Measurements from ENCODE around the gene ETV5.

GRCh38 chr3:186098740-186099139, 10.1 kb downstream of the ETV5 start:
- TF ChIP-seq POLR2A (IDR thresholded peaks at IDR 0.05; ENCODE audit: low read depth, low read length) (no peak), TAF1 (IDR thresholded peaks at IDR 0.05; ENCODE audit: low read depth, low read length) (no peak), POLR2AphosphoS5 (IDR thresholded peaks at IDR 0.05; ENCODE audit: low read depth, low read length) (no peak), PAX5 (IDR thresholded peaks at IDR 0.05; ENCODE audit: insufficient read depth, low read length, severe bottlenecking) (no peak), POU2F2 (IDR thresholded peaks at IDR 0.05; ENCODE audit: low read depth, low read length) (no peak), SPI1 (IDR thresholded peaks at IDR 0.05; ENCODE audit: low read depth, low read length) (no peak)
